WERI-Rb-1 (cell line): ENCODE data around the gene ATF7.

Experiments
- DNase-seq: peaks from one replicate; pipeline ENCODE4 v3.0.0-alpha.2; 2020
- H3K27ac ChIP-seq: fragments of 250-450 bp; sonication (Bioruptor Pico); 2 replicates; pipeline ENCODE4 v1.5.1; 2020; ENCODE audit warnings: mild to moderate bottlenecking, moderate library complexity
- H3K27me3 ChIP-seq: fragments of 250-450 bp; sonication (Bioruptor Pico); 2 replicates; pipeline ENCODE4 v1.5.1; 2021; ENCODE audit warnings: mild to moderate bottlenecking, low read depth, moderate library complexity; ENCODE audit not compliant: insufficient read depth, severe bottlenecking
- H3K36me3 ChIP-seq: fragments of 250-450 bp; sonication (Bioruptor Pico); 2 replicates; pipeline ENCODE4 v1.5.1; 2020; ENCODE audit warnings: mild to moderate bottlenecking, moderate library complexity
- H3K4me3 ChIP-seq: 2 replicates; pipeline ENCODE4 v1.5.1; 2011; ENCODE audit warnings: low read depth, mild to moderate bottlenecking, control low read depth, low read length
- H3K9me3 ChIP-seq: fragments of 250-450 bp; sonication (Bioruptor Pico); 2 replicates; pipeline ENCODE4 v1.5.1; 2021; ENCODE audit warnings: mild to moderate bottlenecking, moderate library complexity; ENCODE audit not compliant: severe bottlenecking
- TF ChIP-seq, protein P1 (sequence below): IDR thresholded peaks from 2 replicates; pipeline ENCODE4 v1.5.1; 2011; ENCODE audit warnings: low read depth, mild to moderate bottlenecking, control low read depth, inconsistent platforms, low read length

The ATF7 gene

DNA sequence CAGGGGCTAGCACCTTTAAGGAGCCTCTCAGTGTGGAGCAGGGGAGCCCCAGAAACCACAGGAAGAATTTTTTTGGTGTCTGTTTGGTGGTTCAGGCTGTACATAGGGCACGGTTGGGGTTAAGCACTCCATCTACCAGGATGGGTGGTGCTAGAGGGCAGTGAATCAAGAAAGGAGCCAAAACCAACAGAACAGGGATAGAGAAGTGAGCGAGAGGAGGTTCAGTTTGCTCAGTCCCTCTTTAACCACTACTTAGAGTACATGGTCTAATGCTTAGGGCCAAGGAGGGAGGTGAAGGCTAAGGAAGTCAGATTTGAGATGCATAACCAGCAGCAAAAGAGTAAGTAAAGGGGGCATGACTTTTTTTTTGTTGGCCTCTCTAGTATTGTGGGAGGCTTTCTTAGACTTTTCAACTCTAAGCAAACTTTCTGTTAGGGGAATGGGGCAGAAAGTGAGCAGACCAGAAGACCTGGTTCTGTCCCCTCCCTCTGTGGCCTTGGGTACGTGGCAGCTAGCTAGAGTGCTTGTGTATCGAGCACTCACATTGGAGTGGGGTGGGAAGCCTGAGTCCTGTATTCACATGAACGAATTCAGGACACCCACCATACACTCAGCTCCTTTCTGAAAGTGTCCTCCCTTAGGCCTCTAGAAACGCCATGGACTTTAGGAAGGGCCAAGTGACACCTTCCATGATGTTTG is 112.3 kb downstream of the ATF7 start:
- no peak overlapping the region for H3K27ac ChIP-seq
- no peaks in the 10 kb centered on the region for H3K9me3 ChIP-seq
- no peak overlapping the region for H3K4me3 ChIP-seq
- TF ChIP-seq, protein P1, sequence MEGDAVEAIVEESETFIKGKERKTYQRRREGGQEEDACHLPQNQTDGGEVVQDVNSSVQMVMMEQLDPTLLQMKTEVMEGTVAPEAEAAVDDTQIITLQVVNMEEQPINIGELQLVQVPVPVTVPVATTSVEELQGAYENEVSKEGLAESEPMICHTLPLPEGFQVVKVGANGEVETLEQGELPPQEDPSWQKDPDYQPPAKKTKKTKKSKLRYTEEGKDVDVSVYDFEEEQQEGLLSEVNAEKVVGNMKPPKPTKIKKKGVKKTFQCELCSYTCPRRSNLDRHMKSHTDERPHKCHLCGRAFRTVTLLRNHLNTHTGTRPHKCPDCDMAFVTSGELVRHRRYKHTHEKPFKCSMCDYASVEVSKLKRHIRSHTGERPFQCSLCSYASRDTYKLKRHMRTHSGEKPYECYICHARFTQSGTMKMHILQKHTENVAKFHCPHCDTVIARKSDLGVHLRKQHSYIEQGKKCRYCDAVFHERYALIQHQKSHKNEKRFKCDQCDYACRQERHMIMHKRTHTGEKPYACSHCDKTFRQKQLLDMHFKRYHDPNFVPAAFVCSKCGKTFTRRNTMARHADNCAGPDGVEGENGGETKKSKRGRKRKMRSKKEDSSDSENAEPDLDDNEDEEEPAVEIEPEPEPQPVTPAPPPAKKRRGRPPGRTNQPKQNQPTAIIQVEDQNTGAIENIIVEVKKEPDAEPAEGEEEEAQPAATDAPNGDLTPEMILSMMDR, result no peak
- no peak for DNase-seq
- H3K27me3 ChIP-seq, result no peaks in the 10 kb centered on the region
- H3K36me3 ChIP-seq, result peaks cover 71% of the 10 kb centered on the region

DNA sequence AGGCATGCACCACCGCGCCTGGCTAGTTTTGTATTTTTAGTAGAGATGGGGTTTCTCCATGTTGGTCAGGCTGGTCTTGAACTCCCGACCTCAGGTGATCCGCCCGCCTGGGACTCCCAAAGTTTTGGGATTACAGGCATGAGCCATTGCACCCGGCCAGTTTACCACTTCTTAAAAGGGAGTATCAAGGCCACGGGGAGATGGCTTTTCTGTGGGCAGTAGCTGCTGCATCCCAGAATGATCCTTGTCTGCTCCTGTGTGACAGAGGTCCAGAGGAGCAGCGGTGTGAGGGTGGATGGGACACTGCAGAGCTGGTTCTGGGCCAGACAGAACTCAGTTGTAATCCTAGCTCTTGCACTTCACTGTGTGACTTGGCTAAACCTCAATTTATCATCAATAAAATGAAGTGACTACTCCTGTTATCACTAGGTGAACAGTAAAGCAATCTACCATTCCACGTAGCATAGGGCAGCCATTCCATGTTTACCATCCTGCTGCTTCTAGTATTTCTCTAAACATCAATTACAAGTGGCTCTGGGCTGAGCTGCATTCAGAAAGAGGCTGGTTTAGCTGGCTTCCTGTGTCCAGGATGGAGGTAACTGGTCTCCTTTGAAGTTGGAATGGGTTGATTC is 115.9 kb downstream of the ATF7 start:
- Histone ChIP-seq H3K27ac (no peak overlapping the region), H3K9me3 (no peaks in the 10 kb centered on the region), H3K4me3 (no peak overlapping the region), H3K27me3 (no peaks in the 10 kb centered on the region), H3K36me3 (peaks cover 56% of the 10 kb centered on the region)
- TF ChIP-seq, protein P1, result no peak
- no peak for DNase-seq

GRCh38 chr12:53508534-53509170 is 117.5 kb downstream of the ATF7 start:
- Histone ChIP-seq H3K4me3 (peak overlapping the region; percentile 20), H3K9me3 (no peaks in the 10 kb centered on the region), H3K27me3 (no peaks in the 10 kb centered on the region), H3K36me3 (peaks cover 56% of the 10 kb centered on the region), H3K27ac (peak overlapping the region; percentile 90)
- TF ChIP-seq, protein P1, result peak; percentile 94
- peak; percentile 90 for DNase-seq

DNA sequence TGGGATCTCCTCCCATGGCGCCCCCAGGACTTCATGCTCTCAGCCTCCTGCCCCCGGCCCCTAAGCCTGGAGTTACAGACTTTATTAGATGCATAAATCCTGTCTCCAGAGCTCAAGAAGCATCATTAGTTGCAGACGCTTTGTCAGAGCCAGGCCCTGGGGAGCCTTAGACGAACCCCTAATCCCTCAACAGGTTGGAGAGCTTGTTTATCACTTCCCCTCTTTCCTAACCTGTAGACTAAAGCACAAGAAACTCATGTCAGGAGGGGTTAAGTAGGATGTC is 118.6 kb downstream of the ATF7 start:
- peaks cover 60% of the 10 kb centered on the region for H3K36me3 ChIP-seq

DNA sequence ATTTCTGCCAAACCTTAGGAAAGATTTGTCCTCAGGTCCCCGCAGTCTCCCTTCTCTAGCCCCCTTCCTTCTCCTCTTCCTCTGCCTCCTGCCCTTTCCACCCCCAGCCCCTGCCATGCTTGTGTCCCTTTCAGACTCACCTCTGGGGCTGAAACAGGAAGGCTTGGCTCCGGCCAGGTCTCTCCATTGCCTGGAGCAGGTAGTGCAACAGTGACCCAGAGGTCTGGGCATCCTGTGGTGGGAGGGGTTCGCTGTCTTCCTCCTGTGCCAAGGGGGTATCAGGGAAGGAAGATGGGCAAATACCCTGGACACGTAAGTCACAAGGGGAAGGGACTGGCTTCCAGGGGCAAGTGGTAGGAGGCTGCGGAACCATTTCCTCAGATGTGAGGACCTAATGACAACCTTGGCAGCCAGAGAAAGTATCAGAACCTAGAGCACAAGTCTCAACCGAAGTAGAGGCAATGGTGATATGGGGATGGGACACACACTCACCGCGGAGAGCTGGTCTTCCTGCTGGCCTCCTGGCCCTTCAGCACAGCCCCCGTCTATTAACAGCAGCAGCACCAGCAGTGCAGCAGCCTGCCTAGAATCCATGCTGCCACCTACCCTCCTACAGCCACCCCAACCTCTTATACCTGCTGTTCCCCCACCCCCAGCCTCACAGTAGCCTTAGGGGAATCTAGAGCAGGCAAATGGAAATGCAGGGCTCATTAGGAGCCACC is 119.1 kb downstream of the ATF7 start, which contains the start of gene NPFF:
Gene NPFF, minus strand, starts transcription at position 604 of the 722 bp plus-strand sequence. Its CDS starts 10 bp downstream, at position 594.
- Histone ChIP-seq H3K27me3 (no peaks in the 10 kb centered on the region), H3K36me3 (peaks cover 55% of the 10 kb centered on the region), H3K27ac (peak within 1 kb of the TSS; percentile 90), H3K9me3 (no peaks in the 10 kb centered on the region), H3K4me3 (no peak within 1 kb of the TSS)
- TF ChIP-seq, protein P1, result no peak
- DNase-seq, result no peak

More for the DNA sequence above, 118.6 kb downstream of the ATF7 start:
- Histone ChIP-seq H3K27me3 (no peaks in the 10 kb centered on the region), H3K9me3 (no peaks in the 10 kb centered on the region), H3K27ac (peak overlapping the region; percentile 90), H3K4me3 (no peak overlapping the region)
- DNase-seq, result peak; percentile 88
- TF ChIP-seq, protein P1, result no peak
